Erythroblast (primary cell): ENCODE results near the gene SAMD9L.
"Not testable (repeated sequence)": the region's sequence is repeated elsewhere in the genome, so short reads cannot be mapped to it uniquely, and the experiment has no call there.

Experiments
- DNase-seq, 2 experiments: peaks; one replicate each; lab custom pipeline; 2025; lab: John Stamatoyannopoulos, UW
- GATA1 ChIP-seq: IDR thresholded peaks from 2 replicates; pipeline ENCODE4 v1.6.1; 2011; ENCODE audit warnings: low read depth, mild to moderate bottlenecking, control low read depth, low read length, moderate library complexity
- POLR2A ChIP-seq: IDR thresholded peaks from 2 replicates; pipeline ENCODE4 v1.6.1; 2011; ENCODE audit warnings: mild to moderate bottlenecking, low read length

The SAMD9L gene

DNA sequence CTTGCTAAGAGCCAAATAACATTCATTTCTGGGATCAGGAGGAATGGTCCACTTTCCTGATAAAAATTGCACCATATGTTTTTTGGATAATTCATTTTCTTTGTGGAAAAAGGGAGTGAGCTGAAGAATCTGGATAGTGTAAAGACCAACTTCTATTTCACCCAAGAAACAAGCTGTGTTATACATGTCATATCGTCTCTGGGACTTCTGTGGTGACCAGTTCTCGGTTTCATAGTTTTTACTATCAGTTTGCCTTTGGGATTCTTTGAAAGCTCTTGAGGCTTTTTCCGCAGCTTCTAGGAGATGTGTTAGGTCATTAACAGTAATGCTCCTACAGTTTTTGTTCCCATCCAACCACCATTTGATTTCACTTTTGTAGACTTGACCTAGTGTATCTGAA is 16.0 kb downstream of the SAMD9L start:
- no peak for DNase-seq
- no peak for TF ChIP-seq GATA1
- TF ChIP-seq POLR2A: no peak

DNA sequence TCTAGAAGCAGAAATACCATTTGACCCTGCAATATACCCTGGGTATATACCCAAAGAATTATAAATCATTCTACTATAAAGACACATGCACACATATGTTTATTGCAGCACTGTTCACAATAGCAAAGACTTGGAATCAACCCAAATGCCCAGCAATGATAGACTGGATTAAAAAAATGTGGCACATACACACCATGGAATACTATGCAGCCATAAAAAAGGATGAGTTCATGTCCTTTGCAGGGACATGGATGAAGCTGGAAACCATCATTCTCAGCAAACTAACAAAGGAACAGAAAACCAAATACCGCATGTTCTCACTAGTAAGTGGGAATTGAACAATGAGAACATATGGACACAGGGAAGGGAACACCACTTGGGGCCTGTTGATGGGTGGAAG is 21.2 kb downstream of the SAMD9L start:
- DNase-seq: not testable (repeated sequence)

DNA sequence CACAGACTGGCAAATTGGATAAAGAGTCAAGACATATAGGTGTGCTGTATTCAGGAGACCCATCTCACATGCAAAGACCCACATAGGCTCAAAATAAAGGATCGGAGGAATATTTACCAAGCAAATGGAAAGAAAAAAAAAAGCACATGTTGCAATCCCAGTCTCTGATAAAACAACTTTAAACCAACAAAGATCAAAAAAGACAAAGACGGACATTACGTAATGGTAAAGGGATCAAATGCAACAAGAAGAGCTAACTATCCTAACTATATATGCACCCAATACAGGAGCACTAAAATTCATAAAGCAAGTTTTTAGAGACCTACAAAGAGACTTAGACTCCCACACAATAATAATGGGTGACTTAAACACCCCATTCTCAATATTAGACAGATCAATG is 24.7 kb downstream of the SAMD9L start:
- DNase-seq: not testable (repeated sequence)

DNA sequence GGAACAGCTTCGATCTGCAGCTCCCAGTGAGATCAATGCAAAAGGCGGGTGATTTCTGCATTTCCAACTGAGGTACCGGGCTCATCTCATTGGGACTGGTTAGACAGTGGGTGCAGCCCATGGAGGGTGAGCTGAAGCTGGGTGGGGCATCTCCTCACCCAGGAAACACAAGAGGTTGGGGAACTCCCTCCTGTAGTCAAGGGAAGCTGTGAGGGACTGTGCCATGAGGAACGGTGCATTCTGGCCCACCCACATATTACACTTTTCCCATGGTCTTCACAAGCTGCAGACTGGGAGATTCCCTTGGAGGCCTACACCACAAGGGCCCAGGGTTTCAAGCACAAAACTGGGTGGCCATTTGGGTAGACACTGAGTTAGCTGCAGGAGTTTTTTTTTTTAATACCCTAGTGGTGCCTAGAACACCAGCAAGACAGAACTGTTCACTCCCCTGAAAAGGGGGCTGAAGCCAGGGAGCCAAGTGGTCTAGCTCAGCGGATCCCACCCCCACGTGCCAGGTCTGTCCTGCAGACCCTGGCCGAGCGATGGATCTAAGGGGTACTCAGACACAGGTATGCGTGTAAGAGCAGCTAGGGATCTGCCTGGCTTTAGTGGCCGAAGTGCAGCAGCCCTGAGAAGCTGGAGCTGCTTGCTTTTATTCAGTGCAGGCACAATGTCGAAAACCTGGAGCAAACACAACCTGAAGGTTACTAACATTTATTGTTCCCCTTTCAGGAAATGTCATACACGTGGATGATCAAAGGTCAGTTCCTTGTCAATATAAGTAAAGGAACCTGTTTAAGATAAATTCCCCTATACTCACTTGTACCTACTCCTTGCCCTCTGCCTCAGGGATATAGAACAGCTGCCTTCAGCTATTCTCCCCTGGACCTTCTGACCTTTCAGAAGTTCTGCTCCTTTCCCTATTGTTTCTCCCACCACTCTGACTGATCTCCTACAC is 27.3 kb downstream of the SAMD9L start:
- TF ChIP-seq POLR2A: no peak
- TF ChIP-seq GATA1: no peak
- no peak for DNase-seq

GRCh38 chr7:93119191-93119905 is 28.8 kb downstream of the SAMD9L start:
- TF ChIP-seq GATA1 (no peak), POLR2A (no peak)
- no peak for DNase-seq

GRCh38 chr7:93117852-93118530 is 30.2 kb downstream of the SAMD9L start, which contains the start of gene SAMD9:
SAMD9 (minus strand) TSS chr7:93117979; CDS start chr7:93106097, 11,882 bp downstream.
- DNase-seq: peak; percentile 87 to 91
- peak; percentile 69 for TF ChIP-seq POLR2A
- no peak for TF ChIP-seq GATA1

DNA sequence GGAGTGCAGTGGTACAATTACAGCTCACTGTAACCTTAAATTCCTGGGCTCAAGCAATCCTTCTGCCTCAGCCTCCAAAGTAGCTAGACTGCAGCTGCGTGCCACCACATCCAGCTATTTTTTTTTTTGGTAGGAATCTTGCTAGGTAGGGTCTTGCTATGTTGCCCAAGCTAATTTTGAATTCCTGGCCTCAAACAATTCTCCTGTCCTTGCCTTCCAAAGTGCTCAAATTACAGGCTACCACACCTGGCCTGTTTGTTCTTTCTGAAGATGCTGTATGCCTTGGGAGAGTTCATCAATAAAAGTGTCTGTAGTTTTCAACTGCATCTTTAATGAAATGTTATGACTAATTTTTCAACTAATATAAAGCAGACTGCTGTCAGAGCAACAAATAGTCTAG is 30.9 kb downstream of the SAMD9L start:
- peak; percentile 15 to 48 for DNase-seq
- TF ChIP-seq POLR2A: no peak
- TF ChIP-seq GATA1: no peak

DNA sequence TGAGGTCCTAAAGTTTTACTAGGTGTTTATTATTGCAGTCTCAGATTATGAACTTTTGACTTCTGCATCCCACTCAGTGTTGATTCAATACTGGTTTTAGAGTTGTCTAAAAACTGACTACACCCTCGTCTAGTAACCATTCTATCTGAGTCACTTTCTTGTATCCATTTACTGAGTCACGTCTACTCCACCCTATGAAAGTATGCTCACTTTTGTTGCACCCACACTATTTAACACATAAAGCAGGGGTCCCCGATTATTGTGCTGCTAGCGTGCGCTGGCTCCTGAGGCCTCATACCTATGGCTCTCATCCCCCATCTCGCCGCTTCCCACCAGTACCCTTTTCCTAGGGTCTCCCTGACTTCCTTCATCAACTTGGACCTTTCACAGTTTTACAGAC is 32.4 kb downstream of the SAMD9L start:
- TF ChIP-seq GATA1 (no peak), POLR2A (no peak)
- peak; percentile 41 to 61 for DNase-seq

GRCh38 chr7:93108003-93108402 is 40.2 kb downstream of the SAMD9L start:
- no peak for TF ChIP-seq POLR2A
- TF ChIP-seq GATA1: no peak

GRCh38 chr7:93097388-93097787 is 50.8 kb downstream of the SAMD9L start:
- no peak for DNase-seq
- TF ChIP-seq POLR2A (no peak), GATA1 (no peak)

More at GRCh38 chr7:93108003-93108402, 40.2 kb downstream of the SAMD9L start:
- DNase-seq: no peak

GRCh38 chr7:93092757-93093370 is 55.3 kb downstream of the SAMD9L start:
- TF ChIP-seq POLR2A (no peak), GATA1 (no peak)

More at GRCh38 chr7:93092757-93093370, 55.3 kb downstream of the SAMD9L start:
- DNase-seq: peak; percentile 34 to 61
